HG03575 (cell line): ENCODE data around the gene PSENEN.

Experiments
- ATAC-seq: cut with Tn5 transposase; IDR thresholded peaks from one replicate; pipeline ENCODE4 v1.9.1; 2021; ENCODE audit not compliant: unreplicated experiment, insufficient number of reproducible peaks, low FRiP score; ENCODE audit errors: extremely low read depth

The PSENEN gene

GRCh38 chr19:35731779-35732405, 13.6 kb upstream of the PSENEN start:
- no peak for ATAC-seq

- no peak for ATAC-seq
Measured at GRCh38 chr19:35732540-35733179, 12.8 kb upstream of the PSENEN start.

- no peak for ATAC-seq
Measured at GRCh38 chr19:35733180-35734125, 12.0 kb upstream of the PSENEN start.

GRCh38 chr19:35734273-35734672, 11.2 kb upstream of the PSENEN start:
- no peak for ATAC-seq

- no peak for ATAC-seq
Measured at GRCh38 chr19:35734889-35735288, 10.6 kb upstream of the PSENEN start.

- ATAC-seq = no peak
Measured at GRCh38 chr19:35736913-35737886, 8.3 kb upstream of the PSENEN start.

GRCh38 chr19:35738021-35738886, 7.2 kb upstream of the PSENEN start:
- no peak for ATAC-seq

GRCh38 chr19:35738887-35739229, 6.6 kb upstream of the PSENEN start:
- no peak for ATAC-seq

- no peak for ATAC-seq
Measured at GRCh38 chr19:35739275-35740107, 6.0 kb upstream of the PSENEN start.

GRCh38 chr19:35740108-35740422, 5.4 kb upstream of the PSENEN start:
- no peak for ATAC-seq

GRCh38 chr19:35740423-35741202, 4.8 kb upstream of the PSENEN start:
- ATAC-seq = no peak

GRCh38 chr19:35741203-35741515, 4.3 kb upstream of the PSENEN start:
- no peak for ATAC-seq

- no peak for ATAC-seq
Measured at GRCh38 chr19:35742121-35742724, 3.2 kb upstream of the PSENEN start, which contains the start of gene IGFLR1. TSS of gene IGFLR1 (minus strand) at chr19:35742452. CDS start at chr19:35741180, 1,272 bp downstream.

GRCh38 chr19:35743640-35744429, 1.6 kb upstream of the PSENEN start:
- ATAC-seq = no peak

- no peak for ATAC-seq
Measured at GRCh38 chr19:35744430-35745327, 772 bp upstream of the PSENEN start.
